ENCODE data around the gene GRB2. TPM values are rescaled to one million over a fixed set of nuclear protein-coding genes. Genes with fewer than 3 reads are reported as not detected.

GRB2 gene
- total and polyA plus RNA-seq, 3 donors from 2014 or later: 54.6 to 78.9 (median 61.8) TPM

DNA sequence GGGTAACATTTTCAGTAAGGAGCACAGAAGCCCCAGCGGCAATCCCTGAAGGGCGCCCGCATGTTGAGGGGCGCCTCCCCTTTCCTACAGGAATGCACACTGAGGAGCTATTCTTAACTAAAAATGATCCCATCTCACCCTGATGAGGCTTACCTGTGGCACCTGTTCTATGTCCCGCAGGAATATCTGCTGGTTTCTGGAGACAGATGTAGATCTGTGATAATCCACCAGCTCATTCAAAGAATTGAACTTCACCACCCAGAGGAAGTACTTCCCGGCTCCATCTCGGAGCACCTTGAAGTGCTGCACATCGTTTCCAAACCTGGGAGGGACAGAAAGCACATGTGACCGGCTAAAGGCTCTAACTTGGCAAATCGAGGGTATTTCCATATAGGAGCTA lies 84.0 kb downstream of the GRB2 start:
- Histone ChIP-seq H3K4me3 (no peak overlapping the region), H3K27me3 (no peaks in the 10 kb centered on the region), H3K36me3 (ENCODE audit: low read depth, missing control alignments) (no peaks in the 10 kb centered on the region), H3K27ac (no peak overlapping the region), H3K9me3 (no peaks in the 10 kb centered on the region), H3K4me1 (no peaks in the 10 kb centered on the region)
- intact Hi-C loops (cut with DNase I; ENCODE audit: low total_unique reads): loop anchor here (5.0 kb wide), 1 partner anchor 86 kb away; the partner anchor contains the start of gene GRB2
- TF ChIP-seq POLR2A (IDR thresholded peaks at IDR 0.05): no peak
- TF ChIP-seq, protein P1, sequence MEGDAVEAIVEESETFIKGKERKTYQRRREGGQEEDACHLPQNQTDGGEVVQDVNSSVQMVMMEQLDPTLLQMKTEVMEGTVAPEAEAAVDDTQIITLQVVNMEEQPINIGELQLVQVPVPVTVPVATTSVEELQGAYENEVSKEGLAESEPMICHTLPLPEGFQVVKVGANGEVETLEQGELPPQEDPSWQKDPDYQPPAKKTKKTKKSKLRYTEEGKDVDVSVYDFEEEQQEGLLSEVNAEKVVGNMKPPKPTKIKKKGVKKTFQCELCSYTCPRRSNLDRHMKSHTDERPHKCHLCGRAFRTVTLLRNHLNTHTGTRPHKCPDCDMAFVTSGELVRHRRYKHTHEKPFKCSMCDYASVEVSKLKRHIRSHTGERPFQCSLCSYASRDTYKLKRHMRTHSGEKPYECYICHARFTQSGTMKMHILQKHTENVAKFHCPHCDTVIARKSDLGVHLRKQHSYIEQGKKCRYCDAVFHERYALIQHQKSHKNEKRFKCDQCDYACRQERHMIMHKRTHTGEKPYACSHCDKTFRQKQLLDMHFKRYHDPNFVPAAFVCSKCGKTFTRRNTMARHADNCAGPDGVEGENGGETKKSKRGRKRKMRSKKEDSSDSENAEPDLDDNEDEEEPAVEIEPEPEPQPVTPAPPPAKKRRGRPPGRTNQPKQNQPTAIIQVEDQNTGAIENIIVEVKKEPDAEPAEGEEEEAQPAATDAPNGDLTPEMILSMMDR (IDR thresholded peaks at IDR 0.05): no peak
- DNase-seq: no peak
- 84% methylated on average over 10 of the region's 10 CpGs for WGBS, 2 donors

DNA sequence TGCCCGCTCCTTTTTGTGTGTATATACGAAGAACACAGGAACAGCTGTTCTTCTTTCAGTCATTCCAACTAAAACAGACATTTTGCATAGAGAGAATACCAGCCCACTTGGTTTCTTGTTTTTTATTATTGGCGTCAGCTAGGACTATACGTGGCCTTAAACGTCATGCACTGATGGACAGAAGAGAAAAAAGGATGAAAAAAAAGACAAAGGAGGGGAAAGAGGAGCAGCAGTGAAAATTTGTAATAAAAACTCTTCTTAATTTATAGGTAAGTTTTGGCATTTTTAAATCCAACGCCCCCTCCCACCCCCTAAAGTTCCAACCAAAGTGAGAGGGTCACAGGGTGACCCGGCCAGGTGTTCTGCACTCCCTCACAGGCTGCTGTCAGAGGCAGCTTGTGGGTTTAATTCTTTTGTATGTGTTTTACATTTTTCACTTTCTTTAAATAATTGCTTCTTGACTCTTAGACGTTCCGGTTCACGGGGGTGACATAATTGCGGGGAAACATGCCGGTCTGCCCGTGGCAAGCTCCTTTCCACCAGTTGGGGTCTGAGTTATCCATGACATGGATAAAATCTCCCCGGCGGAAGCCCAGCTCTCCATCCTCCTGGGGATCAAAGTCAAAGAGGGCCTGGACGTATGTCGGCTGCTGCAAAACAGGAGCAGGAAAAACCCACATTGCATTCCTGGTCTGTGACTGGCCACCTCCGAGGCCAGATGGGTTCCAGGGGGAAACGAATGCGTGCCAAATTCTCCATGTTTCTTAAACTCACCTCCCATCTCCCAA lies 85.4 kb downstream of the GRB2 start:
- intact Hi-C loops (cut with DNase I; ENCODE audit: low total_unique reads): loop anchor here (5.0 kb wide), 1 partner anchor 87 kb away; the partner anchor contains the start of gene GRB2
- H3K4me3 ChIP-seq: no peak overlapping the region
- no peak overlapping the region for H3K27ac ChIP-seq
- H3K36me3 ChIP-seq (ENCODE audit: low read depth, missing control alignments): no peaks in the 10 kb centered on the region
- no peaks in the 10 kb centered on the region for H3K9me3 ChIP-seq
- no peaks in the 10 kb centered on the region for H3K4me1 ChIP-seq
- H3K27me3 ChIP-seq: no peaks in the 10 kb centered on the region
- DNase-seq: no peak
- no peak for TF ChIP-seq POLR2A (IDR thresholded peaks at IDR 0.05)
- TF ChIP-seq, protein P1 (IDR thresholded peaks at IDR 0.05): no peak
- WGBS, 2 donors: 84 to 87% methylated on average over 20 of the region's 20 CpGs

DNA sequence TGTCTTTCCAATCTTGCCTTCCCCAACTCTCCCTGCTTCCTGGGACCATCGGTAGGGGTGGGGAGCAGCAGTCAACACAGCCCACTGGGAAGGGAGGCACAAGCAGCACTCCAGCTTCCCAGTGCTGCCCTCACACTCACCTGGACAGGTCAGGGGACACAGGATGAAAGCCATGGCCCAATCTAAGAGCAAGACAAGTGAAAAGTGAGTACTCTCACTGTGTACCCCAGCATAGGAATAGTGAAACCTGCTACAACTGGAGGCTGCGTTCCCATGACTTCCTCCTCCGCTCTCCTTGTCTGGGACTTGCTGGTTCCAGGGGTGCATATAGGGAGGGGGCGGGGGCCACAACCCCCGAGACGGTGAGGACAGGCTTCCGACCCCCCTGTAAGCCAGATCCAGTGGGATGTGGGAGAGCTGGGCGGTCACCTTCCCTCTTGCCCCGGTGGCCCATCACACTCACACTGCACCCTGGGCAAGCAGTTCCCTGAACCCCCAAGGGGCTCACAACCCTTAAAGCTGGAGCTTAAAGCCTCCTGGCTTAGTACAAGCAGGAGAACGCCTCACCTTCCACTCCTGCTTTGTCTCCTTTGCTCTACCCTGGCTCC lies 86.8 kb downstream of the GRB2 start:
- Histone ChIP-seq H3K9me3 (no peaks in the 10 kb centered on the region), H3K27me3 (no peaks in the 10 kb centered on the region), H3K4me1 (no peaks in the 10 kb centered on the region), H3K36me3 (ENCODE audit: low read depth, missing control alignments) (no peaks in the 10 kb centered on the region), H3K27ac (no peak overlapping the region), H3K4me3 (no peak overlapping the region)
- no peak for DNase-seq
- 86 to 87% methylated on average over 10 of the region's 10 CpGs for WGBS, 2 donors
- TF ChIP-seq POLR2A (IDR thresholded peaks at IDR 0.05): no peak
- TF ChIP-seq, protein P1 (IDR thresholded peaks at IDR 0.05): no peak
- intact Hi-C loops (cut with DNase I; ENCODE audit: low total_unique reads): no loop called here

DNA sequence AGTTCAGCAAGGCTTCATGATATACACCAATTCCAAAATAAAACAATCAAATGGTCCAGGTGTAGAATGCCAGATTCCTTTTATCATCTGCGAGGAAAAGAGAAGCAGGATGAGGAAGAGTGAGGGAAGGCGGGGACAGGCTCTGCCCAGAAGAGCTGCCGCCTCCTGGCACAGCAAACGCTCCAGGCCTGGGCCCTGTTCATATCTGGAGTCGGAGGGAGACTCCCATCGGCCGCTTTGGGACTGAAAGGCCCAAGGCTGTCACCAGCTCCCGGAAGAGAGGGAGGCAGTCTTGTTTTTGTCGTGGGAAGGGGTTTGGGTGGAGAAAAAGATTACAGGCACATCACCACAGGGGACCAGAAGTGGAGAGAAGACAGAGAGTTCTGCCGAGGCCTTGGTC lies 87.3 kb downstream of the GRB2 start:
- Histone ChIP-seq H3K4me1 (no peaks in the 10 kb centered on the region), H3K9me3 (no peaks in the 10 kb centered on the region), H3K4me3 (no peak overlapping the region), H3K27ac (no peak overlapping the region), H3K27me3 (no peaks in the 10 kb centered on the region), H3K36me3 (ENCODE audit: low read depth, missing control alignments) (no peaks in the 10 kb centered on the region)
- no peak for DNase-seq
- no peak for TF ChIP-seq POLR2A (IDR thresholded peaks at IDR 0.05)
- TF ChIP-seq, protein P1 (IDR thresholded peaks at IDR 0.05): no peak
- 69 to 75% methylated on average over 10 of the region's 10 CpGs for WGBS, 2 donors
- intact Hi-C loops (cut with DNase I; ENCODE audit: low total_unique reads): no loop called here
